IgD-negative memory B cell (primary cell): ENCODE measurements around the gene PLPP3. TPM values are rescaled to one million over a fixed set of nuclear protein-coding genes. Genes with fewer than 3 reads are reported as not detected.

Experiments used
- H3K27ac Mint-ChIP-seq, 3 donors: one replicate each; pipeline ENCODE4 v1.8.0; 2020 to 2022; ENCODE audit warnings: mild to moderate bottlenecking in 3 of 3, mixed read lengths in 3 of 3, moderate library complexity in 1 of 3
- H3K27me3 Mint-ChIP-seq: one replicate; pipeline ENCODE4 v1.8.0; 2021; ENCODE audit warnings: mixed read lengths
- H3K36me3 Mint-ChIP-seq: one replicate; pipeline ENCODE4 v1.8.0; 2020; ENCODE audit warnings: mild to moderate bottlenecking, mixed read lengths
- H3K4me1 Mint-ChIP-seq, 3 donors: one replicate each; pipeline ENCODE4 v1.8.0; 2020 to 2022; ENCODE audit warnings: mixed read lengths in 3 of 3, mild to moderate bottlenecking in 1 of 3
- H3K4me3 Mint-ChIP-seq, 4 donors: one replicate each; pipeline ENCODE4 v1.8.0; 2020 to 2022; ENCODE audit warnings: mild to moderate bottlenecking in 4 of 4, mixed read lengths in 4 of 4, moderate library complexity in 3 of 4
- H3K9me3 Mint-ChIP-seq, 3 donors: one replicate each; pipeline ENCODE4 v1.8.0; 2020 to 2021; ENCODE audit warnings: mixed read lengths in 3 of 3, mild to moderate bottlenecking in 1 of 3
- polyA plus RNA-seq: library from polyadenylated mRNA; unstranded; fragments of 300-500 nt; fragmentation: Illumina TruSeq; gene quantifications from one replicate; pipeline ENCODE4 v1.2.3, GENCODE V29; 2021

The PLPP3 gene
- polyA plus RNA-seq, 1 donor from 2014 or later = 2.0 TPM

- Mint-ChIP-seq H3K9me3 (no peaks in the 10 kb centered on the region), H3K36me3 (no peaks in the 10 kb centered on the region), H3K27ac (no peak overlapping the region), H3K4me1 (no peaks in the 10 kb centered on the region), H3K27me3 (peaks cover 1% of the 10 kb centered on the region), H3K4me3 (no peak overlapping the region)
These were observed 130.6 kb downstream of the PLPP3 start for GRCh38 chr1:56448529-56449300.

GRCh38 chr1:56447823-56448222 lies 131.5 kb downstream of the PLPP3 start:
- Mint-ChIP-seq H3K27ac (no peak overlapping the region), H3K4me3 (no peak overlapping the region), H3K36me3 (no peaks in the 10 kb centered on the region), H3K9me3 (no peaks in the 10 kb centered on the region), H3K4me1 (no peaks in the 10 kb centered on the region), H3K27me3 (peaks cover 1% of the 10 kb centered on the region)

- no peaks in the 10 kb centered on the region for H3K4me1 Mint-ChIP-seq
- no peak overlapping the region for H3K27ac Mint-ChIP-seq
- no peaks in the 10 kb centered on the region for H3K9me3 Mint-ChIP-seq
- H3K4me3 Mint-ChIP-seq = no peak overlapping the region
- peaks cover 1% of the 10 kb centered on the region for H3K27me3 Mint-ChIP-seq
- no peaks in the 10 kb centered on the region for H3K36me3 Mint-ChIP-seq
These were observed 132.7 kb downstream of the PLPP3 start for GRCh38 chr1:56446531-56447098.

- H3K4me1 Mint-ChIP-seq = peaks cover 0 to 1% (median 0%) of the 10 kb centered on the region in 3 donors
- no peaks in the 10 kb centered on the region for H3K36me3 Mint-ChIP-seq
- no peak overlapping the region for H3K27ac Mint-ChIP-seq
- no peaks in the 10 kb centered on the region for H3K9me3 Mint-ChIP-seq
- no peak overlapping the region for H3K4me3 Mint-ChIP-seq
- H3K27me3 Mint-ChIP-seq = no peaks in the 10 kb centered on the region
These were observed 134.3 kb downstream of the PLPP3 start for GRCh38 chr1:56444960-56445646.

Other genes with a start within 250 kb of the PLPP3 start
- not detected for gene PRKAA2, start 65.8 kb upstream of the PLPP3 start, polyA plus RNA-seq
- gene FYB2, start 239.8 kb upstream of the PLPP3 start, polyA plus RNA-seq = not detected